ENCODE measurements around the gene SAMD1. TPM values are rescaled to one million over a fixed set of nuclear protein-coding genes. Genes with fewer than 3 reads are reported as not detected.

SAMD1 gene
- polyA plus RNA-seq (2013) = 68.4 and 68.7 TPM in 2 replicates

DNA sequence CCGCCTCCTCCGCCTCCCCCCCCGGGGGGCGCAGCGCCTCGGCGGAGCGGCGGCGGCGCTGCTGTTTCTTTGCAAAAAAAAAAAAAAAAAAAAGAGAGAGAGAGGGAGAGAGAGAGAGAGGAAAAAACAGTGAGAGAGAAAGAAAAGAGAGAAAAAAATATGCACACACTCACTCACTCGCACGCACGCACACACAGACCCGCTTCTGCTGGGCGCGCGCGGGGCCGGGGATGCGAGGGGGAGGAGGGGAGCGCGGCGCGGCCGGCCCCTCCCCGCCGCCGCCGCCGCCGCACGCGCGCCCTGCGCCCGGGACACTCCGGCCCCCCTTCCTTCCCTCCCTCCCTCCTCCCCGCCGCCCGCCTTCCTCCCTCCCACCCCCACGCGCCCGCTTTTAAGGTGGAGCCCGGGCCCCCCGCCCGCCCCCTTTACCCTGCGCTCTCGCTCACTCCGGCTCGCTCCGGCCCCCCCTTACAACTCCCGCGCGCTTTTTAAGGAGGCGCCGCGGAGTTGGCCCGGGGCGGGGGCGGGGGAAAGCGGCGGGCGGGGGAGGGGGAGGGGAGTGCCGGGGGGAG lies at the start of gene SAMD1:
Gene SAMD1, minus strand, starts transcription at position 243 of the 572 bp plus-strand sequence.
- Histone ChIP-seq H4K12ac (ENCODE audit: low read depth, low read length) (peak within 1 kb of the TSS; percentile 73), H3K79me1 (ENCODE audit: low read length) (peaks cover 11% of the 10 kb centered on the region), H2BK12ac (ENCODE audit: low read length) (no peak within 1 kb of the TSS), H2AFZ (ENCODE audit: insufficient read depth, low read length, poor library complexity) (peak within 1 kb of the TSS; percentile 84), H4K91ac (ENCODE audit: low read depth, low read length) (peak within 1 kb of the TSS; percentile 90), H3K27me3 (ENCODE audit: insufficient read depth, low read length) (no peaks in the 10 kb centered on the region), H3K4me1 (ENCODE audit: control insufficient read depth in 1 of 2, insufficient read depth in 2 of 2, low read length in 2 of 2) (peaks cover 6 to 7% of the 10 kb centered on the region in 2 experiments), H3K79me2 (ENCODE audit: control insufficient read depth, insufficient read depth, low read length, poor library complexity) (peaks cover 8% of the 10 kb centered on the region), H3K9ac (ENCODE audit: low read length) (peak within 1 kb of the TSS; percentile 83), H3K4me2 (ENCODE audit: low read length) (peak within 1 kb of the TSS; percentile 82), H3K14ac (ENCODE audit: low read length) (peak within 1 kb of the TSS; percentile 83), H2BK120ac (ENCODE audit: insufficient read depth, low read length, poor library complexity) (peak within 1 kb of the TSS; percentile 76), H2BK5ac (ENCODE audit: low read depth, low read length, poor library complexity) (peak within 1 kb of the TSS; percentile 89), H3K36me3 (ENCODE audit: control insufficient read depth in 1 of 2, insufficient read depth in 2 of 2, low read length in 2 of 2) (peaks cover 15 to 21% of the 10 kb centered on the region in 2 experiments), H3K4ac (ENCODE audit: low read depth, low read length) (peak within 1 kb of the TSS; percentile 77), H4K8ac (ENCODE audit: low read depth, low read length) (peak within 1 kb of the TSS; percentile 86), H3K23ac (ENCODE audit: low read length) (no peak within 1 kb of the TSS), H2AK5ac (ENCODE audit: low read length) (no peak within 1 kb of the TSS), H3K18ac (ENCODE audit: low read length) (peak within 1 kb of the TSS; percentile 90), H3K4me3 (ENCODE audit: low read depth, low read length) (peak within 1 kb of the TSS; percentile 91), H3K9me3 (ENCODE audit: insufficient read depth, low read depth, low read length) (peaks cover 5% of the 10 kb centered on the region), H3K27ac (ENCODE audit: low read depth, low read length) (peak within 1 kb of the TSS; percentile 94)
- no CpG with 5 or more reads among the region's 65 CpGs for WGBS (ENCODE audit: extremely low coverage, insufficient coverage, insufficient read length)
- peak in 1 of 2 donors; percentile 58 for DNase-seq

DNA sequence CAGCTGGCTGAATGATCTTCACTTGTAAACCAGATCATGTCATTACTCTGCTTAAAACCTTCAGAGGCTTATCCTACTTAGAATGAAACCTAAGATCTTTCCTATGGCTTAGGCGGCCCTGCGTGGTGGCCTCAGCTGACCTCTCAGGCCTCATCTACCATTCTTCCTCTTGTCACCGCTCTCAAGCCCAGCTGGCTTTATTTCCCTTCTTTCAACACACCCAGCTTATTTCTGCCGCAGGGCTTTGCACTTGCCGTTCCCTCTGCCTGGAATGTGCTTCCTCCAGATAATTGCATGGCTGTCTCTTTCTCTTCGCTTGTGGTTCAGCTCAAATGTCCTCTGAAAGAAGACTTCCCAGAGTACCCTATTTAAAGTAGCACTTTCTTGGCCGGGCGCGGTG lies 49.4 kb upstream of the SAMD1 start:
- H2BK12ac ChIP-seq (ENCODE audit: low read length) = no peak overlapping the region
- H3K9ac ChIP-seq (ENCODE audit: low read length) = no peak overlapping the region
- no peaks in the 10 kb centered on the region for H3K36me3 ChIP-seq (ENCODE audit: control insufficient read depth in 1 of 2, insufficient read depth in 2 of 2, low read length in 2 of 2)
- H4K91ac ChIP-seq (ENCODE audit: low read depth, low read length) = no peak overlapping the region
- H3K27me3 ChIP-seq (ENCODE audit: insufficient read depth, low read length) = no peaks in the 10 kb centered on the region
- peaks cover 6% of the 10 kb centered on the region for H3K79me2 ChIP-seq (ENCODE audit: control insufficient read depth, insufficient read depth, low read length, poor library complexity)
- H3K27ac ChIP-seq (ENCODE audit: low read depth, low read length) = no peak overlapping the region
- no peak overlapping the region for H2BK5ac ChIP-seq (ENCODE audit: low read depth, low read length, poor library complexity)
- peaks cover 7% of the 10 kb centered on the region for H3K79me1 ChIP-seq (ENCODE audit: low read length)
- no peak overlapping the region for H4K8ac ChIP-seq (ENCODE audit: low read depth, low read length)
- DNase-seq = peak; percentile 89 to 95
- H4K12ac ChIP-seq (ENCODE audit: low read depth, low read length) = no peak overlapping the region
- no peak overlapping the region for H3K14ac ChIP-seq (ENCODE audit: low read length)
- WGBS (ENCODE audit: extremely low coverage, insufficient coverage, insufficient read length) = no CpG with 5 or more reads among the region's 9 CpGs
- H3K4ac ChIP-seq (ENCODE audit: low read depth, low read length) = no peak overlapping the region
- H3K9me3 ChIP-seq (ENCODE audit: insufficient read depth, low read depth, low read length) = no peaks in the 10 kb centered on the region
- H3K4me3 ChIP-seq (ENCODE audit: low read depth, low read length) = no peak overlapping the region
- H2AFZ ChIP-seq (ENCODE audit: insufficient read depth, low read length, poor library complexity) = no peak overlapping the region
- H2AK5ac ChIP-seq (ENCODE audit: low read length) = no peak overlapping the region
- H3K4me2 ChIP-seq (ENCODE audit: low read length) = no peak overlapping the region
- no peak overlapping the region for H3K23ac ChIP-seq (ENCODE audit: low read length)
- no peak overlapping the region for H2BK120ac ChIP-seq (ENCODE audit: insufficient read depth, low read length, poor library complexity)
- no peak overlapping the region for H3K18ac ChIP-seq (ENCODE audit: low read length)
- peaks cover 7 to 21% of the 10 kb centered on the region in 2 experiments for H3K4me1 ChIP-seq (ENCODE audit: control insufficient read depth in 1 of 2, insufficient read depth in 2 of 2, low read length in 2 of 2)

DNA sequence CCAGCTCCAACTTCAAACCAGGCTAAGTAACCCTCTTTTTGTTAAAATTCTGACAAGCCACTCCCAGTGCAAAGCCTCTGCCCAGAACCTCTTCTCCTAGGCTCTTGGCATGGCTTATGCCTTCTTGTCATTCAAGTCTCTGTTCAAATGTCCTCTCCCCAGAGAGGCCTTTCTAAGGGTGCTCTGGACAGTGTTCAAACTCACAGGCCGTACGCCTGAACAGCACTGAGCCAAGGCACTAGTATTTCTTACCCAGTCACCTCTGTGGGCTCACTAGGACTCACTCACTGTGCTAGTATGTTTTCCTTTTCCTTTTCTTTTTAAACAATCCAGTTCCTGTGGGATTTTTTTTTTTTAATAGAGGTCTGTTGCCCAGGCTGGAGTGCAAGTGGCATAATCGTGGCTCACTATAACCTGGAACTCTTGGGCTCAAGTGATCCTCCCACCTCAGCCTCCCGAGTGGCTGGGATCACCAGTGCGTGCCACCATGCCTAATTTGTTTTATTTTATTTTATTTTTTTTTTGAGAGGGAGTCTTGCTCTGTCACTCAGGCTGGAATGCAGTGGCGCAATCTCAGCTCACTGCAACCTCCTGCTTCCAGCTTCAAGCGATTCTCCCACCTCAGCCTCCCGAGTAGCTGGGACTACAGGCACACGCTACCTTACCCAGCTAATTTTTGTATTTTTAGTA lies 48.2 kb upstream of the SAMD1 start:
- Histone ChIP-seq H2AK5ac (ENCODE audit: low read length) (no peak overlapping the region), H3K14ac (ENCODE audit: low read length) (no peak overlapping the region), H3K27ac (ENCODE audit: low read depth, low read length) (no peak overlapping the region), H2BK5ac (ENCODE audit: low read depth, low read length, poor library complexity) (no peak overlapping the region), H3K79me1 (ENCODE audit: low read length) (peaks cover 7% of the 10 kb centered on the region), H3K4me1 (ENCODE audit: control insufficient read depth in 1 of 2, insufficient read depth in 2 of 2, low read length in 2 of 2) (peaks cover 7 to 21% of the 10 kb centered on the region in 2 experiments), H4K12ac (ENCODE audit: low read depth, low read length) (no peak overlapping the region), H2BK120ac (ENCODE audit: insufficient read depth, low read length, poor library complexity) (no peak overlapping the region), H3K4ac (ENCODE audit: low read depth, low read length) (no peak overlapping the region), H3K18ac (ENCODE audit: low read length) (no peak overlapping the region), H3K79me2 (ENCODE audit: control insufficient read depth, insufficient read depth, low read length, poor library complexity) (peaks cover 6% of the 10 kb centered on the region), H3K23ac (ENCODE audit: low read length) (no peak overlapping the region), H3K9ac (ENCODE audit: low read length) (no peak overlapping the region), H4K8ac (ENCODE audit: low read depth, low read length) (no peak overlapping the region), H3K27me3 (ENCODE audit: insufficient read depth, low read length) (no peaks in the 10 kb centered on the region), H3K4me3 (ENCODE audit: low read depth, low read length) (no peak overlapping the region), H2BK12ac (ENCODE audit: low read length) (no peak overlapping the region), H3K4me2 (ENCODE audit: low read length) (no peak overlapping the region), H3K36me3 (ENCODE audit: control insufficient read depth in 1 of 2, insufficient read depth in 2 of 2, low read length in 2 of 2) (no peaks in the 10 kb centered on the region), H3K9me3 (ENCODE audit: insufficient read depth, low read depth, low read length) (no peaks in the 10 kb centered on the region), H2AFZ (ENCODE audit: insufficient read depth, low read length, poor library complexity) (no peak overlapping the region), H4K91ac (ENCODE audit: low read depth, low read length) (no peak overlapping the region)
- DNase-seq = peak; percentile 24 to 50
- no CpG with 5 or more reads among the region's 9 CpGs for WGBS (ENCODE audit: extremely low coverage, insufficient coverage, insufficient read length)

DNA sequence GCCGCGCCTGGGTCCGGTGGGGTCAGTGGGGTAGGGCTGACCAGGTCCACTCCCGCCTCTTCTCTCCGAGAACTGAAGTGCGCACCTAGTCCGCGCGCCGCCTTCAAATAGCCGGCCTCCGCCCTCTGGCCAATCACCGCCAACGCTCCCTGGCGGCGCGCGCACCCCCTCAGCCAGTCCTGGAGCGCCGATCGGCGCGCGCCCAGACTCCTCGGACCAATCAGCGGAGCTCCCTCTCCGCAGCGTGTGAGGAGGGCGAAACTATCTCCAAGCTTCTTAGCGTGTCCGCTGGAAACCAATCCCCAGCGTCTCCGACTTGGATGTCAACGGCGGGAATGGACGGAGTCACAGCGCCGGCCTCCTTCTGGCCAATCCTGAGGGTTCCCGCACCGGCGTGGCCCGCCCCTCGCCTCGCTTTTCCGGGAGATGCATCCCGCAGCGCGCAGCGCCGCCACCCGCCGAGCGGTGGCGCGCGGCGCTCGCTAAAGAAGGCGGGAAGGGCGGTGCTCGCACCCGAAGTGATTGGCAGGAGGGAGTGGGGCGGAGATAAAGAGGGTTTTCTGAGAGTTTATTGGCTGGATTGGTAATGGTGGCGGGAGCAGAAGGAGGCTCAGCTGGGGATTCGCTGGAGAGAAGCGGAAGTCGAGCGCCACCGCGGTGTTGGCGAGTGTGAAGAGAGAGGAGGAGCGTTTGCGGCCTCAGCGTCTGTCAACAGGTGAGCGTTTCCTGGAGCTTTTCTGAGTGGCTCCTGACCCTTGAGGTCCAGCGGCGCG lies 46.1 kb upstream of the SAMD1 start, which contains the start of gene ASF1B:
Gene ASF1B, minus strand, starts transcription at position 81 of the 773 bp plus-strand sequence. CDS start 133 bp downstream, outside the sequence.
- peak within 1 kb of the TSS; percentile 98 for H3K18ac ChIP-seq (ENCODE audit: low read length)
- H3K4me1 ChIP-seq (ENCODE audit: control insufficient read depth in 1 of 2, insufficient read depth in 2 of 2, low read length in 2 of 2) = peaks cover 7 to 21% of the 10 kb centered on the region in 2 experiments
- no peak within 1 kb of the TSS for H3K23ac ChIP-seq (ENCODE audit: low read length)
- H3K36me3 ChIP-seq (ENCODE audit: control insufficient read depth in 1 of 2, insufficient read depth in 2 of 2, low read length in 2 of 2) = no peaks in the 10 kb centered on the region
- H2BK5ac ChIP-seq (ENCODE audit: low read depth, low read length, poor library complexity) = peak within 1 kb of the TSS; percentile 50
- H4K8ac ChIP-seq (ENCODE audit: low read depth, low read length) = peak within 1 kb of the TSS; percentile 79
- peaks cover 6% of the 10 kb centered on the region for H3K79me2 ChIP-seq (ENCODE audit: control insufficient read depth, insufficient read depth, low read length, poor library complexity)
- H3K27ac ChIP-seq (ENCODE audit: low read depth, low read length) = peak within 1 kb of the TSS; percentile 78
- peaks cover 7% of the 10 kb centered on the region for H3K79me1 ChIP-seq (ENCODE audit: low read length)
- H2BK12ac ChIP-seq (ENCODE audit: low read length) = no peak within 1 kb of the TSS
- peak within 1 kb of the TSS; percentile 73 for H3K9ac ChIP-seq (ENCODE audit: low read length)
- H3K4me3 ChIP-seq (ENCODE audit: low read depth, low read length) = peak within 1 kb of the TSS; percentile 93
- H3K27me3 ChIP-seq (ENCODE audit: insufficient read depth, low read length) = no peaks in the 10 kb centered on the region
- H3K4me2 ChIP-seq (ENCODE audit: low read length) = peak within 1 kb of the TSS; percentile 93
- peak within 1 kb of the TSS; percentile 88 for H2BK120ac ChIP-seq (ENCODE audit: insufficient read depth, low read length, poor library complexity)
- WGBS (ENCODE audit: extremely low coverage, insufficient coverage, insufficient read length) = no CpG with 5 or more reads among the region's 78 CpGs
- DNase-seq = peak; percentile 100
- H3K14ac ChIP-seq (ENCODE audit: low read length) = peak within 1 kb of the TSS; percentile 87
- H3K9me3 ChIP-seq (ENCODE audit: insufficient read depth, low read depth, low read length) = no peaks in the 10 kb centered on the region
- H4K91ac ChIP-seq (ENCODE audit: low read depth, low read length) = peak within 1 kb of the TSS; percentile 78
- H3K4ac ChIP-seq (ENCODE audit: low read depth, low read length) = peak within 1 kb of the TSS; percentile 64
- peak within 1 kb of the TSS; percentile 65 for H4K12ac ChIP-seq (ENCODE audit: low read depth, low read length)
- peak within 1 kb of the TSS; percentile 93 for H2AK5ac ChIP-seq (ENCODE audit: low read length)
- H2AFZ ChIP-seq (ENCODE audit: insufficient read depth, low read length, poor library complexity) = peak within 1 kb of the TSS; percentile 93
